HL-60/S4 treated with phorbol 12-myristate 13-acetate at 8.2 ng/mL for 4 days and 3 days (cell line): ENCODE measurements around the gene SPOCK2.
"Not testable (repeated sequence)": the region's sequence is repeated elsewhere in the genome, so short reads cannot be mapped to it uniquely, and the experiment has no call there.

Source experiments
- in situ Hi-C: fragments of 300-500 bp; cut with MboI; formaldehyde crosslinking; loops from 2 replicates; pipeline ENCODE4 v1.15.0; 2022; ENCODE audit warnings: low sequenced_read_pairs

SPOCK2 gene

DNA sequence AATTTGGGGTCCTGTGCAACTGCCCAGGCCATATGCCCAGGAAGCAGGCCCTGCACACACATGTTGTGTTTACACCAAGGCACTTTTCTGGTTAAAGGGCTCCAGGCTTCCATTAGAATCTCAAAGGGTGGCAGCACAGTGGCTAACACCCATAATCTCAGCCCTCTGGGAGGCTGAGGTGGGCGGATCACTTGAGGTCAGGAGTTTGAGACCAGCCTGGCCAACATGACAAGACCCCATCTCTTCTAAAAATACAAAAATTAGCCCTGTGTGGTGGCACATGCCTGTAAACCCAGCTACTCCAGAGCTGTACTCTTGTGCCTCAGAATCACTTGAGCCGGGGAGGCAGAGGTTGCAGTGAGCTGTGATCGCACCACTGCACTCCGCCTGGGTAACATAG lies 53.6 kb downstream of the SPOCK2 start:
- in situ Hi-C loops, result no loop called here

DNA sequence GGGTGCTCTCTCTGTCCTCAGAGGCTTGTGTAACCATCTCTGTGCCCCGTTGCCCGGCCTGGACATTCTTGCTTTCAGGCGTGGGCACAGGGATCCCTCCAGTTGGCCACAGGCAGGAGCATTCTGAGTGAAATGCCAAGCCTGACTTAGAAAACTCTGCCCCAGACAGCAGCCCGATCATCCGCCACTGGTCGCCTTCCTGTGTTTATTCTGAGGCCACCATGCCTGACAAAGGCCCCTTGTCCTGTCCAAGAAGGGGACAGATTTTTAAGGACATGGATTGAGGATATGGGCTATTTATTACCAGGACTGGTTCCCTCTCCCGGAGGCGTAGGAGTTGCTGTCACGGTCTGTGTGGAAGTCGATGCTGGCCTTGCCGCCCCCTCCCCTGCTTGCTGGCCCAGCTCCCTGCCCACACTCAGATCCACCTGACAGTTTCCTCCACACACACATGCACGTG lies 54.3 kb downstream of the SPOCK2 start:
- in situ Hi-C loops, result no loop called here

DNA sequence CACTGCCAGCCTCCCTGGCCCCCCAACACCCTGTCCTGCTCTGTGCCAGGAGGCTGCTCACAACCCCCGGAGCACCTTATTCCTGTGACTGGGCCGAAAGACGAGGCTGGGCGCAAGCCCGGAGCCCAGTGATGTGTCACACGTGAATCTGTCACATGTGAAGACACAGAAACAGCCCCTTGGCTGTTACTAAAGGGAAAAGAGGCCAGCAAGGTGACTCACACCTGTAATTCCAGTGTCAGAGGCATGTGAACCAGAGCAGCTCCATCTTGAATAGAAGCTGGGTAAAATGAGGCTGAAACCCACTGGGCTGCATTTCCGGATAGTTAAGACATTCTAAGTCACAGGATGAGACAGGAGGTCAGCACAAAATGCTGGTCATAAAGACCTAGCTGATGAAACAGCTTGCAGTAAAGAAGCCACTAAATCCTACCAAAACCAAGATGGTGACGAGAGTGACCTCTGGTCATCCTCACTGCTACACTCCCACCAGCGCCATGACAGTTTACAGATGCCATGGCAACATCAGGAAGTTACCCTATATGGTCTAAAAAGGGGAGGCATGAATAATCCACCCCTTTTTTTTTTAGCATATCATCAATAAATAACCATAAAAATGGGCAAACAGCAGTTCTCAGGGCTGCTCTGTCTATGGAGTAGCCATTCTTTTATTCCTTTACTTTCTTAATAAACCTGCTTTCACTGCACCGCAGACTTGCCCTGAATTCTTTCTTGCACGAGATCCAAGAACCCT lies 55.8 kb downstream of the SPOCK2 start:
- in situ Hi-C loops, result not testable (repeated sequence)

DNA sequence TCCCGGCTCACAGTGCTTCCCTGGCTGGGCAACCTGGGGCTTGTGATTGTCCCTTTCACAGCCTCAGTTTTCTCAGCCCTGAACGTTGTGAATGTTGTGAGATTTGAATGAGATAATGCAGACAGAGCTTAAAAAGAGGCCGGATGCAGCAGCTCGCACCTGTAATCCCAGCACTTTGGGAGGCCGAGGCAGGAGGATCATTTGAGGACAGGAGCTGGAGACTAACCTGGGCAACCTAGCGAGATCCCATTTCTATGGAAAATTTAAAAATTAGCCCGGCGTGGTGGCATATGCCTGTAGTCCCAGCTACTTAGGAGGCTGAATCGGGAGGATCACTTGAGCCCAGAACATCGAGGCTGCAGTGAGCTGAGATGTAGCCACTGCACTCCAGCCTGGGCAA lies 56.6 kb downstream of the SPOCK2 start:
- in situ Hi-C loops, result no loop called here

DNA sequence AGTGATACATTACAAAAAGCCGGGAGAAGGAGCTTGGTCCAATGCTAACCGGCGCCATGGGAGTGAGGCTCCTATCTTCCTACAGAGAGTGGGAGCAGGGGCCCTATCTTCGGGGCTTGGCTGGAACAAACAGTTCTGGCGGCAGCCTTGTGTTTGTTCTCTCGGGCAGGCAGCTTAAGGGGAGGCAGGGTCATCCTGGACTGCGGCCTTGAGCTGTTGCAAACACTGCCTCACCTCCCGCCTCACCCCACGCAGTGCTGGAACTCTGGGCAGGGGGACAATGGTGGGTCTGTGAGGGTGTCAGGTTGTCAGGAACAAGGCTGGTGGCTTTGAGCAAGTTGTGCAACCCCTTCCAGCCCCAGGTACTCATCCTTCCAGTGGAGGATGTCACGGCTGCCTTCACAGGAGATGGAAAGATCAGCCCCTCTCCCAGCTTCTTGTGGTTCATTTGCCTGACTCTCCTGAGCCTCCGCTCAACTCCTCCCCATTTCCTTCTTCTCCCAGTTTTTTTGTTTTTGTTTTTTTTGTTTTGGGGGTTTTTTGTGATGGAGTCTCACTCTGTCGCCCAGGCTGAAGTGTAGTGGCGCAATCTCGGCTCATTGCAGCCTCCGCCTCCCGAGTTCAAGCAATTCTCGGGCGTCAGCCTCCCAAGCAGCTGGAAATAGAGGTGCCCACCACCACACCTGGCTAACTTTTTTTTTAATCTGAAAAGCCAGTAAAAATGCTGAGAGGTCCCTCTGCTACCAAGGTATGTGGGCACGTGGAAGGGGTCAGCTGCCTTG lies 57.4 kb downstream of the SPOCK2 start:
- in situ Hi-C loops, result no loop called here

- in situ Hi-C loops, result no loop called here
These were observed 58.9 kb downstream of the SPOCK2 start for GRCh38 chr10:72029414-72029813.

DNA sequence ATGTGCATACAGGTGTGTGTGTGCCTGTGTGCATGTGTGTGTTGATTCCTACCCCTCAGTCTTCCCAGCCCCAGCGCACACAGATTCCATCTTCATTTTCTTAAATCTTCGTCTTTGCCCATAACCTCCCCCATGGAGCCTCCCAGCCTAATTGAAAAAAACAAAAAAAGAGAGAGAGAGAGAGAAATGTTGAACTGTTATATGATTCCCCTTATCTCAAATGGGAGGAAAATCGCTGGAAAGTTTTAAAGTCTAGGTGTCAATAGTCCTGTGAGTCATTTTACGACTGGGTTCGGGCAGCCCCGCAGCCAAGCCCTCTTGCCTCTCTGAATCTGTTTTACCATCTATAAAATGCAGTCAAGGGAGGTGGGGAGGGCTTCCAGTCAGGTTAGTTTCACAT lies 60.9 kb downstream of the SPOCK2 start:
- in situ Hi-C loops, result no loop called here

- in situ Hi-C loops, result no loop called here
These were observed 61.9 kb downstream of the SPOCK2 start for GRCh38 chr10:72026278-72027111.

DNA sequence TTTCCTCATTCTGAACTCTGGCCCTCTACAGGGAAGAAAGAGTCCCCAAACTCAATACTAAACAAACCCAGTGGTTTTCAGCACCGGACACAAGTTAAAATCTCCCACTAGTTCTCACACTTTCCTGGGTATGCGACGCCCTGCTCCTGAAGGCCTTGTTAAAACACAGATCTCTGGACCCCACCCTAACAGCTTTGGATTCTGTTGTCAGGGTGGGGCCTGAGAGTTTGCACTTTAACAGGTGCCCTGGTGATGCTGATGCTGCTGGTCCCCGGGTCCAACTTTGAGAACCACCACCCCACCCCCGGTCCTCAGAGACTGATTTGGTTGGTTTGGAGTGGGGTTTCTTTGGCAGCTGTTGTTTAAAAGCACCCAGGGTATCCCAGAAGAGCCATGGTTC lies 62.5 kb downstream of the SPOCK2 start:
- in situ Hi-C loops, result no loop called here

DNA sequence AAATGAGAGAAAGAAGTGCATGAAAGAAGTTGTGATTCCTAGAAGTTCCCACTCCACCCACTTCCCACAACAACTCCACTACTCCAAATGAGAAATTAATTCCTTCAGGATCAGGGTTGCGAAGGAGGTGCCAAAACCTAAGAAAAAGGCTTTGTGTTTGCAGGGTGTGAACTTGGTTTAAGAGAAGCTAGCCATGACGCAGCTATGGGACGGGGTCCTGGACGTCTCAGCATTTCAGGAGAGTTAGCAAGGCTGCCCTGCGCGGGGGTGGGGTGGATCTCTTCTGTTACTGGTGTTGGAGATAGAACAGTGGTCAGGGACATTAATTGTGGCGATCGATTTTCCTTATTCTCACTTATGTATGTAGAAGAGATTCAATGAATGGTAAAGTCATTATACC lies 63.0 kb downstream of the SPOCK2 start:
- in situ Hi-C loops, result no loop called here

DNA sequence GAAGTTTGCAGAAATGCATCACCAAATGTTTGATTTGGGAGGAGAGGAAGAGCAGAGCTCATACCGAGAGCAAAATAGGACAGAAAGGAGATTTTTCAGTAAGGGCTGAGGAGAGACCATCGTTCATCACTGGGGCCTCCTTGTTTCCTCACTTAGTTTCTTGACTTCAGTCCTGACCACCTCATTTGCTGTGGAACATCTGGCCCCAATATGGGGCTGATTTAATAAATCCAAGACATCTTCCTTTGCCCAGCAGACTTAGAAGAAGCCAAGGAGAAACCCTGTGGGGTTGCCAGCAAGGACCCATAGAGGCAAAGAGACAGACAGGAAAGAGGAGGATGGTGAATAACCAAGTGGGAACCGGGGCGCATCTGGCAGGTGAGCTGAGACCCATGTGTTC lies 63.8 kb downstream of the SPOCK2 start:
- in situ Hi-C loops, result no loop called here

DNA sequence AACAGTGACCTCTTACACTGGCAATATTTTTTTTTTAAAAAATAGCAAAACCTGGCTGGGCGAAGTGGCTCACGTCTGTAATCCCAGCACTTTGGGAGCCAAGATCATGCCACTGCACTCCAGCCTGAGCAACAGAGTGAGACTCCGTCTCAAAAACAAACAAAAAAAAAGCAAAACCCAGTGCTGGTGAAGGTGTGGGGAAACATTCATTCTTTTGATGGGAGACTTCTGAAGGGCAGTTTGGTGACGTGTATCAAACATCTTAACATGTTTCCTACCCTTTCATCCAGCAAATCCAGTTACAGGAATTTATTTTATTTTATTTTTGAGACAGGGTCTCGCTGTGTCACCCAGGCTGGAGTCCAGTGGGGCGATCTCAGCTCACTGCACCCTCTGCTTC lies 66.1 kb downstream of the SPOCK2 start:
- in situ Hi-C loops, result no loop called here

- in situ Hi-C loops, result no loop called here
These were observed 67.2 kb downstream of the SPOCK2 start for GRCh38 chr10:72020914-72021809.

GRCh38 chr10:72019085-72019876 lies 69.1 kb downstream of the SPOCK2 start:
- in situ Hi-C loops, result no loop called here

- in situ Hi-C loops, result no loop called here
These were observed 71.6 kb downstream of the SPOCK2 start for GRCh38 chr10:72016608-72017300.

DNA sequence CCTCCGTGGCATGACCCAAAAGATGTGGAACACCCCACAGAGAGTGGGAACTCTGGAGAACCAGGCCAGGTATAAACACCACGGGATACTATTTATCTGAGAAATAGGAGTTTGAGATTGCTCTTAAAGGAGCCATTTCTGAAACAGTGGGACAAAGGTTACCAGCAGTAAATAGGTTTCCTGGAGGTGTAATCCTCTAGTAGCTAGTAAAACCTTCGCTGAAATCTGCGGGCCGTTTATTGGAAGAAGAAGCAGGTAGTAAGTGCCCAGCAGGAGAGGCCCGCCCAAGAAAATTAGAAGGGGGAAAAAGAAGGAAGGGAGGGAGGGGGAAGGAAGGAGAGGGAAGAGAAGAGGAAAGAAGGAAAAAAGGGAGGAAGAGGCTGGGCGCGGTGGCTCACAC lies 72.5 kb downstream of the SPOCK2 start:
- in situ Hi-C loops, result no loop called here

GRCh38 chr10:72014785-72015480 lies 73.4 kb downstream of the SPOCK2 start:
- in situ Hi-C loops, result no loop called here

DNA sequence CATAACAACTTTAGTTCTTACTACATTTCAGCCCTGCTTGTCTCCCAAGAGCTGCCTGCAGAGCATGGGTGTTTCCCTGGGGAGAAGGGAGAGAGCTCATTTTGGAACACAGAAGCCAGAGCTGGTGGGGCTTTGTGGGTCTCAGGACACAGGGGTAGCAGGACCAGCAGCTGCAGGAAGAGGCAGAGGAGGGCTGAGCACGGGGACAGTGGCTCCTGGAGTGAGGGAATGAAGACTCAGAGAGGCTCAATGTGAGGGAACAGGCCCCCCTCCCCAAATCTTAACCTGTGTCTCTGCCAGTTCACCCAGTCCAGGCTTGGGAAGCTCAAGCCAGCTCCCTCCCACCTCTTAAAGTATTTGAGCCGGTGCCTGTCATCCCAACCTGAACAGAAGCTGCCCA lies 74.2 kb downstream of the SPOCK2 start:
- in situ Hi-C loops, result no loop called here
